Upper lobe of left lung (tissue), 4 donors: ENCODE results near the gene COL23A1.

Experiments used
- POLR2A ChIP-seq, 4 donors: fragments of 450-650 bp; IDR thresholded peaks; one replicate each; pipeline ENCODE4 v1.5.1; 2016 to 2017; ENCODE audit warnings: antibody characterized with exemption in 4 of 4, mild to moderate bottlenecking in 2 of 4
- TF ChIP-seq, protein P1 (sequence below), 6 experiments: fragments of 450-650 bp in 4 of 6; fragments of 200-600 bp in 2 of 6; sonication (generic) in 2 of 6; IDR thresholded peaks; one replicate each; pipeline ENCODE4 v1.5.1; 2016 to 2019; ENCODE audit warnings: antibody characterized with exemption in 6 of 6

DNA sequence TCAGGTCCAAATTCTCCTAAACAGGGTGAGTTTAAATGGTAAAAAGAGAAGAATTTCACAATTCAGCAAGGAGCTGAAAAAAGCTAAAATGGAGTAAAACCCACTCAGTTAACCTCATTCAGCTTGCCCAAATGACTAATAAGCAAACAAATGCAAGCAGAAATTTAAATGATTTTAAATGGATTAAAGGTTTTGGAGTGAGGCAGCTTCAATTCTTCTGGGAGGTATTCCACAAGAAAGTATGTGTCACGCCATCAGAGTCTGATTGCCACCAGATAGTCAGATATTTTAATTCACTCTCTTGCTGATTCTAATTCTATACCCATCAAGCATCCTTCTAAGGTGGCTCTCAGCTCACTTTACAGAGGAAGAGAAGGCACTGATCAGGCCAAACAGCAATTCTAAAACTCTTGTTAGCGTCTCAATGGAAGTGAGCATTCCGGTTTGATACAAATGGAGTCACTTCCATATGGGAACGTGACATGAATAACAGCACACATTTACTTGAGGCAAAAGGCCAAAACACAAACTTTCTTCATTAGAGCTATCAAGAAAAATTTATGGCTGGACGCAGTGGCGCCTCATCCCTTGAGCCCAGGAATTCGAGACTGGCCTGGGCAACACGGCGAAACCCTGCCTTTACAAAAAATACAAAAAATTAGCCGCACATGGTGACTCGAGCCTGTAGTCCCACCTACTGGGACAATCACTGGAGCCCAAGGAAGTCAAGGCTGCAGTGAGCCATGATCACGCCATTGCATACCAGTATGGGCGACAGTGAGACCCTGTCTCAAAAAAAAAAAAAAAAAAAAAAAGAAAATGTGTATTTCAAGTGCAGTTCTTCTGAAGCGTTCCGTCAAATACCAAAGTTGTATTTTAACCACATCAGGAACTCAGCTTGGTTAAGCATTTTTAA, 34.7 kb upstream of the COL23A1 start:
- TF ChIP-seq, protein P1, sequence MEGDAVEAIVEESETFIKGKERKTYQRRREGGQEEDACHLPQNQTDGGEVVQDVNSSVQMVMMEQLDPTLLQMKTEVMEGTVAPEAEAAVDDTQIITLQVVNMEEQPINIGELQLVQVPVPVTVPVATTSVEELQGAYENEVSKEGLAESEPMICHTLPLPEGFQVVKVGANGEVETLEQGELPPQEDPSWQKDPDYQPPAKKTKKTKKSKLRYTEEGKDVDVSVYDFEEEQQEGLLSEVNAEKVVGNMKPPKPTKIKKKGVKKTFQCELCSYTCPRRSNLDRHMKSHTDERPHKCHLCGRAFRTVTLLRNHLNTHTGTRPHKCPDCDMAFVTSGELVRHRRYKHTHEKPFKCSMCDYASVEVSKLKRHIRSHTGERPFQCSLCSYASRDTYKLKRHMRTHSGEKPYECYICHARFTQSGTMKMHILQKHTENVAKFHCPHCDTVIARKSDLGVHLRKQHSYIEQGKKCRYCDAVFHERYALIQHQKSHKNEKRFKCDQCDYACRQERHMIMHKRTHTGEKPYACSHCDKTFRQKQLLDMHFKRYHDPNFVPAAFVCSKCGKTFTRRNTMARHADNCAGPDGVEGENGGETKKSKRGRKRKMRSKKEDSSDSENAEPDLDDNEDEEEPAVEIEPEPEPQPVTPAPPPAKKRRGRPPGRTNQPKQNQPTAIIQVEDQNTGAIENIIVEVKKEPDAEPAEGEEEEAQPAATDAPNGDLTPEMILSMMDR (IDR thresholded peaks at IDR 0.05), result no peak
- TF ChIP-seq POLR2A (IDR thresholded peaks at IDR 0.05), result no peak
